ENCODE results near the gene HSPB1.
"Not testable (repeated sequence)": the region's sequence is repeated elsewhere in the genome, so short reads cannot be mapped to it uniquely, and the experiment has no call there.

Gene HSPB1

GRCh38 chr7:76329479-76329878 is 27.0 kb downstream of the HSPB1 start:
- H3K4me3 ChIP-seq (ENCODE audit: low read depth, low read length): no peak overlapping the region
- no peak for TF ChIP-seq CTCF (IDR thresholded peaks at IDR 0.05; ENCODE audit: insufficient read depth, low read depth, low read length, missing control alignments)
- no peak for DNase-seq (ENCODE audit: low read depth)

GRCh38 chr7:76330261-76330660 is 27.8 kb downstream of the HSPB1 start:
- TF ChIP-seq CTCF (IDR thresholded peaks at IDR 0.05; ENCODE audit: insufficient read depth, low read depth, low read length, missing control alignments): no peak
- DNase-seq (ENCODE audit: low read depth): no peak
- H3K4me3 ChIP-seq (ENCODE audit: low read depth, low read length): no peak overlapping the region

- no peak for TF ChIP-seq CTCF (IDR thresholded peaks at IDR 0.05; ENCODE audit: insufficient read depth, low read depth, low read length, missing control alignments)
- DNase-seq (ENCODE audit: low read depth): no peak
- H3K4me3 ChIP-seq (ENCODE audit: low read depth, low read length): no peak overlapping the region
These were observed 28.2 kb downstream of the HSPB1 start for GRCh38 chr7:76330673-76331072.

GRCh38 chr7:76332078-76332477 is 29.6 kb downstream of the HSPB1 start:
- TF ChIP-seq CTCF (IDR thresholded peaks at IDR 0.05; ENCODE audit: insufficient read depth, low read depth, low read length, missing control alignments): no peak
- no peak for DNase-seq (ENCODE audit: low read depth)
- no peak overlapping the region for H3K4me3 ChIP-seq (ENCODE audit: low read depth, low read length)

- no peak for DNase-seq (ENCODE audit: low read depth)
- no peak overlapping the region for H3K4me3 ChIP-seq (ENCODE audit: low read depth, low read length)
- TF ChIP-seq CTCF (IDR thresholded peaks at IDR 0.05; ENCODE audit: insufficient read depth, low read depth, low read length, missing control alignments): no peak
These were observed 31.1 kb downstream of the HSPB1 start for GRCh38 chr7:76333511-76334101.

GRCh38 chr7:76334320-76334967 is 32.0 kb downstream of the HSPB1 start:
- TF ChIP-seq CTCF (IDR thresholded peaks at IDR 0.05; ENCODE audit: insufficient read depth, low read depth, low read length, missing control alignments): no peak
- H3K4me3 ChIP-seq (ENCODE audit: low read depth, low read length): no peak overlapping the region
- DNase-seq (ENCODE audit: low read depth): no peak

- H3K4me3 ChIP-seq (ENCODE audit: low read depth, low read length); DNase-seq (ENCODE audit: low read depth): not testable (repeated sequence)
These were observed 32.9 kb downstream of the HSPB1 start for GRCh38 chr7:76335417-76335816.

All from GM12865 (cell line).